B cell (primary cell): ENCODE measurements around the gene MGAT5. TPM values are rescaled to one million over a fixed set of nuclear protein-coding genes. Genes with fewer than 3 reads are reported as not detected.
A peak's percentile ranks its signal among the peaks of the same experiment; 100 is the strongest.

Experiments used
- ATAC-seq: fragments of 200-7000 bp; cut with Tn5 transposase; one replicate; pipeline ENCODE4 v1.10.0; 2021; ENCODE audit warnings: low read depth, mild to moderate bottlenecking, moderate number of reproducible peaks, moderate library complexity
- CTCF ChIA-PET: fragments of 350-600 bp; sonication (Branson Sonifier 250); formaldehyde crosslinking; loops from one replicate; lab custom pipeline; 2021; ENCODE audit warnings: antibody characterized with exemption, inconsistent platforms; lab: Charles Lee
- POLR2A ChIA-PET: fragments of 350-600 bp; sonication (Branson Sonifier 250); formaldehyde crosslinking; loops from one replicate; lab custom pipeline; 2021; ENCODE audit warnings: antibody characterized with exemption; lab: Charles Lee
- DNase-seq: peaks from one replicate; pipeline ENCODE4 v3.0.0; 2013
- H2AFZ ChIP-seq: 2 replicates; pipeline ENCODE4 v1.6.1; 2012; ENCODE audit warnings: mild to moderate bottlenecking, low read depth, low read length; ENCODE audit not compliant: insufficient read depth, poor library complexity, severe bottlenecking
- H3K27ac ChIP-seq, 2 donors: 1 replicate in 1 of 2; 2 replicates in 1 of 2; pipeline ENCODE4 v1.5.1; 2012 to 2013; ENCODE audit warnings: low read length in 2 of 2, mild to moderate bottlenecking in 2 of 2, moderate library complexity in 1 of 2
- H3K27me3 ChIP-seq, 4 experiments: fragments of 200-600 bp in 1 of 4; sonication (generic) in 1 of 4; replicated peaks in 1 of 4; 1 replicate in 2 of 4; 2 replicates in 2 of 4; pipeline versions ENCODE4 v1.6.1 to v1.7.0; 2013 to 2016; ENCODE audit warnings: low read length in 3 of 4, mild to moderate bottlenecking in 2 of 4, mixed read lengths in 1 of 4, moderate library complexity in 1 of 4; ENCODE audit not compliant: insufficient read depth in 4 of 4, control insufficient read depth in 3 of 4; ENCODE audit errors: control extremely low read depth in 1 of 4
- H3K36me3 ChIP-seq, 2 experiments: replicated peaks in 1 of 2; 1 replicate in 1 of 2; 2 replicates in 1 of 2; pipeline versions ENCODE4 v1.6.1 to v1.7.1; 2013; ENCODE audit warnings: low read length in 1 of 2; ENCODE audit not compliant: insufficient read depth in 2 of 2, control insufficient read depth in 1 of 2; ENCODE audit errors: control extremely low read depth in 1 of 2, extremely low read depth in 1 of 2
- H3K4me1 ChIP-seq, 2 donors: fragments of 200-600 bp in 1 of 2; sonication (generic) in 1 of 2; 1 replicate in 1 of 2; 2 replicates in 1 of 2; pipeline versions ENCODE4 v1.5.1 to v1.6.1; 2013 to 2017; ENCODE audit warnings: low read length in 2 of 2; ENCODE audit not compliant: control insufficient read depth in 2 of 2, insufficient read depth in 2 of 2
- H3K4me2 ChIP-seq: replicated peaks from 2 replicates; pipeline ENCODE3; 2012; ENCODE audit warnings: mild to moderate bottlenecking, low read depth, low read length; ENCODE audit not compliant: poor library complexity, severe bottlenecking
- H3K4me3 ChIP-seq, 5 experiments: fragments of 200-600 bp in 1 of 5; sonication (generic) in 1 of 5; 1 replicate in 3 of 5; 2 replicates in 2 of 5; pipeline versions ENCODE4 v1.5.1 to v1.7.0; 2011 to 2016; ENCODE audit warnings: low read length in 4 of 5, mild to moderate bottlenecking in 4 of 5, low read depth in 2 of 5, control low read depth in 1 of 5, moderate library complexity in 1 of 5; ENCODE audit not compliant: insufficient read depth in 1 of 5; ENCODE audit errors: control extremely low read depth in 1 of 5, extremely low read depth in 1 of 5
- H3K79me2 ChIP-seq: fragments of 200-600 bp; sonication (generic); one replicate; pipeline ENCODE4 v1.6.0; 2016; ENCODE audit warnings: low read length; ENCODE audit not compliant: control insufficient read depth, insufficient read depth
- H3K9ac ChIP-seq: fragments of 200-600 bp; sonication (generic); 2 replicates; pipeline ENCODE4 v1.6.1; 2017; ENCODE audit warnings: mild to moderate bottlenecking, low read length, moderate library complexity
- H3K9me3 ChIP-seq, 3 donors: one replicate each; pipeline versions ENCODE4 v1.6.1 to v1.7.1; 2013; ENCODE audit warnings: low read length in 2 of 3; ENCODE audit not compliant: control insufficient read depth in 2 of 3, insufficient read depth in 1 of 3; ENCODE audit errors: control extremely low read depth in 1 of 3
- H4K20me1 ChIP-seq: 2 replicates; pipeline ENCODE4 v1.6.0; 2012; ENCODE audit warnings: mild to moderate bottlenecking, low read length; ENCODE audit not compliant: insufficient read depth, control insufficient read depth, poor library complexity, severe bottlenecking
- H3K27ac Mint-ChIP-seq: one replicate; pipeline ENCODE4 v1.8.0; 2021; ENCODE audit warnings: mixed read lengths
- H3K27me3 Mint-ChIP-seq: one replicate; pipeline ENCODE4 v1.8.0; 2021; ENCODE audit warnings: mixed read lengths
- H3K4me1 Mint-ChIP-seq: one replicate; pipeline ENCODE4 v1.8.0; 2021; ENCODE audit warnings: mixed read lengths
- H3K4me3 Mint-ChIP-seq: one replicate; pipeline ENCODE4 v1.8.0; 2021; ENCODE audit warnings: mixed read lengths
- H3K9me3 Mint-ChIP-seq: one replicate; pipeline ENCODE4 v1.8.0; 2022; ENCODE audit warnings: mixed read lengths; ENCODE audit not compliant: insufficient read depth
- CTCF ChIP-seq: fragments of 200-600 bp; IDR thresholded peaks from one replicate; pipeline ENCODE4 v1.8.0; 2022; ENCODE audit warnings: antibody characterized with exemption, mild to moderate bottlenecking
- EZH2 ChIP-seq: IDR thresholded peaks from 2 replicates; pipeline ENCODE4 v1.6.1; 2012; ENCODE audit warnings: borderline replicate concordance, low read depth, mild to moderate bottlenecking, moderate library complexity, low read length; ENCODE audit not compliant: insufficient read depth, poor library complexity, severe bottlenecking
- WGBS: methylation state at CpG from one replicate; pipeline ENCODE4 v1.1.5; 2013; ENCODE audit warnings: missing lambda C conversion rate; ENCODE audit not compliant: insufficient coverage; 5-methylcytosine and 5-hydroxymethylcytosine counted together
- intact Hi-C: fragments of 100-400 bp; cut with micrococcal nuclease; formaldehyde crosslinking; loops from one replicate; pipeline ENCODE4 v1.10.0; 2022
- polyA plus RNA-seq: library from polyadenylated mRNA; depleted of rRNA; stranded (reverse); fragments of >200 nt; gene quantifications from 2 replicates; pipeline ENCODE4 v1.2.3, GENCODE V29; 2012
- total RNA-seq, 2 donors: library from RNA; stranded (reverse); fragments of 120-200 nt in 1 of 2; gene quantifications; 1 replicate in 1 of 2; 2 replicates in 1 of 2; pipeline versions ENCODE4 v1.2.3 to v1.2.4, GENCODE V29; 2013 to 2022

MGAT5 gene
- total and polyA plus RNA-seq, 2 donors (not counting 1 experiment from before 2014, with no cell fraction given): 27.2 to 184 TPM

- H3K4me2 ChIP-seq: no peak overlapping the region
- Mint-ChIP-seq H3K27me3 (no peaks in the 10 kb centered on the region), H3K9me3 (no peaks in the 10 kb centered on the region), H3K27ac (no peak overlapping the region), H3K4me3 (no peak overlapping the region), H3K4me1 (peaks cover under 1% of the 10 kb centered on the region)
- ATAC-seq: no peak
- intact Hi-C loops: no loop called here
- H3K79me2 ChIP-seq: peaks cover 50% of the 10 kb centered on the region
- peaks cover 11% of the 10 kb centered on the region for H4K20me1 ChIP-seq
- peaks cover 5 to 91% of the 10 kb centered on the region in 2 experiments for H3K36me3 ChIP-seq
- ChIA-PET CTCF (no interaction called here), POLR2A (no interaction called here)
- no CpG with 5 or more reads among the region's 3 CpGs for WGBS
- H3K4me1 ChIP-seq: no peaks in the 10 kb centered on the region
- H3K27me3 ChIP-seq: no peaks in the 10 kb centered on the region
- no peak for DNase-seq
- no peak overlapping the region for H2AFZ ChIP-seq
- H3K9ac ChIP-seq: no peak overlapping the region
- H3K27ac ChIP-seq: no peak overlapping the region
- H3K4me3 ChIP-seq: no peak overlapping the region
- TF ChIP-seq EZH2 (no peak), CTCF (no peak)
- no peaks in the 10 kb centered on the region for H3K9me3 ChIP-seq
Observed at GRCh38 chr2:134357814-134358213, 103.9 kb downstream of the MGAT5 start.

- Mint-ChIP-seq H3K4me3 (no peak overlapping the region), H3K27ac (peak overlapping the region; percentile 59), H3K27me3 (no peaks in the 10 kb centered on the region), H3K9me3 (no peaks in the 10 kb centered on the region), H3K4me1 (no peaks in the 10 kb centered on the region)
- Histone ChIP-seq H3K9ac (no peak overlapping the region), H3K9me3 (no peaks in the 10 kb centered on the region), H2AFZ (no peak overlapping the region), H3K4me1 (no peaks in the 10 kb centered on the region), H3K4me3 (no peak overlapping the region), H3K79me2 (peaks cover 46% of the 10 kb centered on the region), H3K27ac (no peak overlapping the region), H3K27me3 (no peaks in the 10 kb centered on the region), H3K36me3 (peaks cover 2 to 91% of the 10 kb centered on the region in 2 experiments), H4K20me1 (peaks cover 6% of the 10 kb centered on the region), H3K4me2 (no peak overlapping the region)
- no peak for TF ChIP-seq CTCF
- no peak for TF ChIP-seq EZH2
- ATAC-seq: no peak
- ChIA-PET CTCF (interaction anchor here (0.7 to 1.7 kb wide), 5 partner anchors 10 to 241 kb away, joined by 3 to 6 read pairs (median 3); no protein-coding TSS in a partner anchor), POLR2A (no interaction called here)
- WGBS: 100% methylated on average over 6 of the region's 10 CpGs
- intact Hi-C loops: no loop called here
- DNase-seq: no peak
Observed at GRCh38 chr2:134359367-134360081, 105.7 kb downstream of the MGAT5 start.
